Psoas muscle (tissue), 8 donors: ENCODE results near the gene PRPF40A. TPM values are rescaled to one million over a fixed set of nuclear protein-coding genes. Genes with fewer than 3 reads are reported as not detected.

Source experiments
- ATAC-seq, 4 donors: fragments of 200-7000 bp; cut with Tn5 transposase; one replicate each; pipeline ENCODE4 v1.9.1; 2020; ENCODE audit warnings: moderate library complexity in 3 of 4, mild to moderate bottlenecking in 2 of 4
- DNase-seq, 2 donors: peaks; one replicate each; pipeline ENCODE4 v3.0.0-alpha.2; 2020
- H3K27ac ChIP-seq: fragments of 200-600 bp; one replicate; pipeline ENCODE4 v1.8.0; 2022
- H3K27me3 ChIP-seq, 3 donors: fragments of 200-600 bp in 1 of 3; one replicate each; pipeline versions ENCODE4 v1.6.1 to v1.8.0; 2013 to 2022; ENCODE audit warnings: low read length in 2 of 3, mild to moderate bottlenecking in 2 of 3, moderate library complexity in 1 of 3; ENCODE audit not compliant: insufficient read depth in 3 of 3
- H3K36me3 ChIP-seq, 2 donors: fragments of 200-600 bp in 1 of 2; one replicate each; pipeline versions ENCODE4 v1.6.1 to v1.8.0; 2013 to 2022; ENCODE audit warnings: low read depth in 1 of 2, mild to moderate bottlenecking in 1 of 2, moderate library complexity in 1 of 2; ENCODE audit not compliant: insufficient read depth in 1 of 2
- H3K4me1 ChIP-seq: fragments of 200-600 bp; one replicate; pipeline ENCODE4 v1.8.0; 2022
- H3K4me3 ChIP-seq: fragments of 200-600 bp; one replicate; pipeline ENCODE4 v1.8.0; 2022; ENCODE audit warnings: mild to moderate bottlenecking
- H3K9me3 ChIP-seq: fragments of 200-600 bp; one replicate; pipeline ENCODE4 v1.8.0; 2022
- CTCF ChIP-seq: fragments of 200-600 bp; IDR thresholded peaks from one replicate; pipeline ENCODE4 v1.8.0; 2022; ENCODE audit warnings: antibody characterized with exemption
- WGBS, 3 donors: extraction: QIAGEN DNeasy Blood & Tissue Kit; methylation state at CpG; one replicate each; pipeline versions ENCODE4 v1.1.6 to v1.1.7; 2013; 5-methylcytosine and 5-hydroxymethylcytosine counted together
- intact Hi-C, 2 donors: fragments of 100-400 bp; cut with DNase I; formaldehyde crosslinking; loops; one replicate each; pipeline versions ENCODE4 v1.11.0 to v1.14.2; 2022
- polyA plus RNA-seq, 3 donors: library from polyadenylated mRNA; stranded (reverse); fragments of 200-250 nt; gene quantifications; one replicate each; pipeline ENCODE4 v1.2.3, GENCODE V29; 2013
- total RNA-seq, 4 donors: library from RNA; stranded (reverse); fragmentation: NEBNext Ultra II Directional in 2 of 4; extraction: Animal tissue kit (Norgen Biotek cat#: 25700) in 2 of 4; gene quantifications; one replicate each; pipeline versions ENCODE4 v1.2.1 to v1.2.4, GENCODE V29; 2021 to 2023
- donor health status: healthy with polysubstance abuse.
- donor health status: DM: no; HTN: no; CAD: no; lungs with moderate emphysema.
- donor health status: Bipolar disorder and iron deficiency.
- donor health status: healthy.
- donor health status: DM: yes; HTN: yes; CAD: no.
- donor health status: DM: no; HTN: no; CAD: no.
- donor health status: DM: no; HTN: no; CAD: no.
- donor health status: DM: yes; HTN: yes; CAD: no.

PRPF40A gene
- total and polyA plus RNA-seq, 7 donors: 19.6 to 53.7 (median 39.6) TPM

DNA sequence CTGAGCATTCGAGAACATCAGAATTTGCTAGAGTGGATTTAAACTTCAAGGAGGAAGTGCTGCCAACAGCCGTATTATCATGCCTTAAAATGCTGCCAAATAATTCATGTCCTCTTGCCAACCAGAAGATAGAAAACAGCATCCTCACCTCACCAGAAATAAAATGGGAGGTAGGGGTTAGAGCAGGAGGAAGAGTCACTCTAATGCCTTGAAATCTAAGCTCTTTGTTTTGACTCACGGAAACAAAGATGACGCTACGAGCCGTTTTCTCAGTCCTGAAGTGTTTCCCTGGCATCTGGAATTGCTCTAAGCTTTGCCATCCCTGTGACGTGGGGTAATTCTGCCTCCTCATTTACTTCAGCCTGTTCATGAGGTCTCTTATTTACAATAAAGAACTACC, 97.1 kb downstream of the PRPF40A start:
- TF ChIP-seq CTCF: no peak
- peak overlapping the region; percentile 87 for H3K27ac ChIP-seq
- intact Hi-C loops: no loop called here
- ATAC-seq: peak; percentile 89 to 93 (median 90)
- peaks cover 0 to 44% of the 10 kb centered on the region in 2 donors for H3K36me3 ChIP-seq
- no peak for DNase-seq
- H3K27me3 ChIP-seq: no peaks in the 10 kb centered on the region
- H3K4me3 ChIP-seq: no peak overlapping the region
- 17 to 31% (median 26%) methylated on average over 7 of the region's 7 CpGs for WGBS, 3 donors
- H3K4me1 ChIP-seq: peaks cover 6% of the 10 kb centered on the region
- H3K9me3 ChIP-seq: no peaks in the 10 kb centered on the region

DNA sequence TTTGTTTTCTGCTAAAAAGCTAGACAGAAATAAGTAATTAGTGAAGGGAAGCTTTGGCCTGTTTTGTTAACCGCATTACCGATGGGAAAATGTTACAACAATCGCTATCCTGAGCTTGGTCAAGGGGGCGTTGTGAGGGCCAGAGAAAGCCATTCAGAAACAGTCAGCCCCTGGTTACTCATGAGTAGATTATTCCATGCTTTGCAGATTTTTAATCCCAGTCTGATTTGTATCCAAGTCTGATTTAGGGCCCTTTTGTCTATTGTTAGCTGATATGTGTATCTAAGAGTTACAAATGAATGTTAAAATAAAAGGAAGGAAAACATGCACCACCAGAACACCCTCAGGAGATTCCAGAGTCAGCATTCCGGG, 99.1 kb downstream of the PRPF40A start:
- Histone ChIP-seq H3K4me1 (peaks cover 10% of the 10 kb centered on the region), H3K27ac (peak overlapping the region; percentile 36), H3K9me3 (no peaks in the 10 kb centered on the region), H3K27me3 (no peaks in the 10 kb centered on the region), H3K4me3 (no peak overlapping the region), H3K36me3 (peaks cover 0 to 34% of the 10 kb centered on the region in 2 donors)
- intact Hi-C loops: no loop called here
- WGBS, 3 donors: 80 to 85% (median 81%) methylated on average over 5 of the region's 5 CpGs
- DNase-seq (no peak), ATAC-seq (no peak)
- no peak for TF ChIP-seq CTCF

DNA sequence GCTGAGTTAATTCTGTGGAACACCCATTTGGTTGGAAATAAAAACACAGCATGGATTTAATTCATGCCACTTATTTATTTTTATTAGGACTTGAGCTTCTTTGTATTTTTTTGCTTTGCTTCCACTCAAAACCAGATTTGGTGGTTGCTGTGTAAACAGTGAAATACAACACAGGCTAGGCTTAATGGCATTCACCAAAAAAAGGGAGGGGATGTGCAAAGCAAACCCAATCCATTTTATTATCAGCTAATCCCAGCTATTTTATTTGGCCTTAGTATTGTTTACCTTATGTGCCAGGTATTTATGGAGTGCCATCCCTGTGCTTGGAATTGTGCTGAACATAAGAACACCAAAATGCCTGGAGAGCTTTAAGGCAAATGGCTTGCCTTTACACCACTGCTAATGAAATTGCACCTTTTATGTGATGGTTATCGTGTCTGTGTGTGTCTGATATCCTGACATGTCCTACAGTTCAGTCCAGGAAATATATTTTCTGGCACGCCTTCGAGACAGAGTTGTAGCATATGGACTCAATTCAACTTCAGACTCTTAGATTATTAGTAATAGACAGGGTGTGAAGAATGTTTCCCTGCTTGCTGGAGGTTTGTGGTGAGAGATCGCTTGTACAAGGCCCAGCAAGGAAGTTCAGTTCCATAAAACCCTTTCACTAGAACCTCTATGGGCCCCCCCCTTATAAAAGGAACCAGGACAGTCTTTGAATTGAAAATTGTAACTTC, 99.6 kb downstream of the PRPF40A start:
- WGBS, 3 donors: 72 to 80% (median 74%) methylated on average over 4 of the region's 4 CpGs
- TF ChIP-seq CTCF: no peak
- intact Hi-C loops: no loop called here

GRCh38 chr2:152615177-152615576, 102.1 kb downstream of the PRPF40A start:
- Histone ChIP-seq H3K4me1 (peaks cover 36% of the 10 kb centered on the region), H3K9me3 (no peaks in the 10 kb centered on the region), H3K27ac (peak overlapping the region; percentile 54), H3K36me3 (peaks cover 0 to 31% of the 10 kb centered on the region in 2 donors), H3K27me3 (no peaks in the 10 kb centered on the region), H3K4me3 (no peak overlapping the region)
- 27 to 44% (median 43%) methylated on average over 5 of the region's 5 CpGs for WGBS, 3 donors
- ATAC-seq: peak in 1 of 4 donors; percentile 53
- TF ChIP-seq CTCF: no peak
- DNase-seq: no peak
- intact Hi-C loops: no loop called here

More for the DNA sequence above, 99.6 kb downstream of the PRPF40A start:
- Histone ChIP-seq H3K36me3 (peaks cover 0 to 31% of the 10 kb centered on the region in 2 donors), H3K27me3 (no peaks in the 10 kb centered on the region), H3K27ac (peak overlapping the region; percentile 36), H3K9me3 (no peaks in the 10 kb centered on the region), H3K4me3 (no peak overlapping the region), H3K4me1 (peaks cover 14% of the 10 kb centered on the region)
- no peak for ATAC-seq
- no peak for DNase-seq

- no peak for TF ChIP-seq CTCF
- DNase-seq: no peak
- H3K4me3 ChIP-seq: no peak overlapping the region
- H3K4me1 ChIP-seq: peaks cover 48% of the 10 kb centered on the region
- no peaks in the 10 kb centered on the region for H3K27me3 ChIP-seq
- H3K36me3 ChIP-seq: peaks cover 0 to 21% of the 10 kb centered on the region in 2 donors
- 93 to 95% (median 93%) methylated on average over 2 of the region's 2 CpGs for whole genome bisulfite sequencing, 3 donors
- H3K27ac ChIP-seq: peak overlapping the region; percentile 76
- intact Hi-C loops: no loop called here
- no peak for ATAC-seq
- H3K9me3 ChIP-seq: no peaks in the 10 kb centered on the region
Measured at GRCh38 chr2:152613235-152613634, 104.0 kb downstream of the PRPF40A start.
